ENCODE measurements around the gene SLC8A1. TPM values are rescaled to one million over a fixed set of nuclear protein-coding genes. Genes with fewer than 3 reads are reported as not detected.

Gene SLC8A1
- total and polyA plus RNA-seq, 10 of the 15 experiments (the other 5 are each of a cell fraction or from before 2014, with no cell fraction given) = under 0.01 to 1.2 (median 0.01) TPM; not detected in 3

DNA sequence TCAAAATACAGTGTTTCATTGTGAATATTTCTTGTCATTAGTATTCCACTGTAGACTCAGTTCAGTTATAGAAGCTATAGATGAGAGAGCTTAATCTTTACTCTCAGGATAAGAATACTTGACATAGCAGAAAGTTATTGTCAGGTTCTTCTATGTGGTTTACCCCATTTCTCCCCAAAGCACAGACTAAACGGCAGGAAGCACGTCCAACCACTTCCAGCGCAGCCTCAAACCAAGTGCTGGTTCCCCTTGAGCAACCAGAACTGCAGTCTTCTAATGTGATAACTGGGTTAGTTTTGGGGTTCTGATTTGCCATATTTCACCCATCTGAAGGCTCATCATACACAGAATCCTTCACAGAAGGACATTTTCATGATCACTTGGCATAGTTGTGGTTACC is 324.7 kb downstream of the SLC8A1 start:
- no peak overlapping the region for H3K4me2 ChIP-seq (ENCODE audit: control insufficient read depth, insufficient read depth)
- DNase-seq (ENCODE audit: low read depth, low spot score) (no peak), ATAC-seq (no peak), FAIRE-seq (no peak)
- TF ChIP-seq, protein P1, sequence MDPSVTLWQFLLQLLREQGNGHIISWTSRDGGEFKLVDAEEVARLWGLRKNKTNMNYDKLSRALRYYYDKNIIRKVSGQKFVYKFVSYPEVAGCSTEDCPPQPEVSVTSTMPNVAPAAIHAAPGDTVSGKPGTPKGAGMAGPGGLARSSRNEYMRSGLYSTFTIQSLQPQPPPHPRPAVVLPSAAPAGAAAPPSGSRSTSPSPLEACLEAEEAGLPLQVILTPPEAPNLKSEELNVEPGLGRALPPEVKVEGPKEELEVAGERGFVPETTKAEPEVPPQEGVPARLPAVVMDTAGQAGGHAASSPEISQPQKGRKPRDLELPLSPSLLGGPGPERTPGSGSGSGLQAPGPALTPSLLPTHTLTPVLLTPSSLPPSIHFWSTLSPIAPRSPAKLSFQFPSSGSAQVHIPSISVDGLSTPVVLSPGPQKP (IDR thresholded peaks at IDR 0.05; ENCODE audit: low read depth, low read length) = no peak
- no peaks in the 10 kb centered on the region; a peak in 1 of 4 replicates for H3K27me3 ChIP-seq (replicated peaks in 1 of 2; ENCODE audit: control insufficient read depth in 2 of 2, insufficient read depth in 2 of 2, low read length in 1 of 2)
- ChIA-PET SMC1A (ENCODE audit: uncharacterized antibody, unreplicated experiment) (interaction anchor here (1.2 kb wide), 1 partner anchor 9 kb away, joined by 3 read pairs; no protein-coding TSS in a partner anchor), CTCF (no interaction called here), RAD21 (ENCODE audit: unreplicated experiment) (no interaction called here), POLR2A (no interaction called here)
- no peak overlapping the region for H3K4me3 ChIP-seq
- in situ Hi-C loops (cut with MboI) (no loop called here), intact Hi-C loops (cut with micrococcal nuclease; ENCODE audit: unreplicated experiment) (no loop called here)
- no peaks in the 10 kb centered on the region for H3K79me2 ChIP-seq (ENCODE audit: control insufficient read depth, insufficient read depth, low read length)
- 29% methylated on average over 3 of the region's 3 CpGs for WGBS (ENCODE audit: insufficient coverage, insufficient replicate concordance, low lambda C conversion rate, missing lambda C conversion rate)
- H3K9ac ChIP-seq (ENCODE audit: control insufficient read depth, insufficient read depth, low read length) = no peak overlapping the region
- H4K20me1 ChIP-seq (ENCODE audit: control insufficient read depth, insufficient read depth) = no peaks in the 10 kb centered on the region
- H3K36me3 ChIP-seq (ENCODE audit: control insufficient read depth in 2 of 2, insufficient read depth in 2 of 2, low read length in 1 of 2) = no peaks in the 10 kb centered on the region
- H3K27ac ChIP-seq (ENCODE audit: control insufficient read depth, insufficient read depth) = no peak overlapping the region
- BruUV-seq (replicated peaks) = no TSS peak
- no peaks in the 10 kb centered on the region for H3K9me3 ChIP-seq (replicated peaks; ENCODE audit: control insufficient read depth, insufficient read depth, low read length)
- no peaks in the 10 kb centered on the region for H3K4me1 ChIP-seq (ENCODE audit: control insufficient read depth, insufficient read depth, low read length)
- no peak overlapping the region for H2AFZ ChIP-seq (ENCODE audit: control insufficient read depth, low read depth, low read length)

DNA sequence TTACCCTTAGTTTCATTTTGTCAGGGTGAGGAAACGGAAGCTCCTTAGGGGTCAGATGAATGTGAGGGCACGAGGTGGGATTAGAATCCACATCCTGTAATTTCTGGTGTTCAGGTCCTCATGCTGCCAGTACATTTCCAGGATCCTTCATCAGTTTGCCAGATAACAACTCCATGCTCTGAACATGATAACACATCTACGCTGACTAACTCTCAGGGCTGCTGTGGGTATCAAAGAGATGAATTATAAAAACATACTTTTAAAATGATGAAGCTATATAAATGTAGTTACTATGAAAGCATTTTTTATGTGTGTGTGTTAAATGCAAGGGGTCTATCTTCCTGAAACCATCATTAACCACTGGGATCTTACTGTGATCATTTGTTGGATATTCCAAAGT is 325.9 kb downstream of the SLC8A1 start:
- BruUV-seq (replicated peaks) = no TSS peak
- Histone ChIP-seq H3K27me3 (replicated peaks in 1 of 2; ENCODE audit: control insufficient read depth in 2 of 2, insufficient read depth in 2 of 2, low read length in 1 of 2) (no peaks in the 10 kb centered on the region; a peak in 1 of 4 replicates), H3K27ac (ENCODE audit: control insufficient read depth, insufficient read depth) (no peak overlapping the region), H2AFZ (ENCODE audit: control insufficient read depth, low read depth, low read length) (no peak overlapping the region), H3K4me2 (ENCODE audit: control insufficient read depth, insufficient read depth) (no peak overlapping the region), H3K36me3 (ENCODE audit: control insufficient read depth in 2 of 2, insufficient read depth in 2 of 2, low read length in 1 of 2) (no peaks in the 10 kb centered on the region), H3K4me1 (ENCODE audit: control insufficient read depth, insufficient read depth, low read length) (no peaks in the 10 kb centered on the region), H3K4me3 (no peak overlapping the region), H3K9me3 (replicated peaks; ENCODE audit: control insufficient read depth, insufficient read depth, low read length) (no peaks in the 10 kb centered on the region), H3K79me2 (ENCODE audit: control insufficient read depth, insufficient read depth, low read length) (no peaks in the 10 kb centered on the region), H3K9ac (ENCODE audit: control insufficient read depth, insufficient read depth, low read length) (no peak overlapping the region), H4K20me1 (ENCODE audit: control insufficient read depth, insufficient read depth) (no peaks in the 10 kb centered on the region)
- no peak for FAIRE-seq
- no peak for ATAC-seq
- ChIA-PET RAD21 (ENCODE audit: unreplicated experiment) (no interaction called here), SMC1A (ENCODE audit: uncharacterized antibody, unreplicated experiment) (interaction anchor here (0.7 kb wide), 1 partner anchor 145 kb away, joined by 4 read pairs; no protein-coding TSS in a partner anchor), POLR2A (no interaction called here), CTCF (interaction anchor here (0.8 kb wide), 1 partner anchor 12 kb away, joined by 3 read pairs; no protein-coding TSS in a partner anchor)
- intact Hi-C loops (cut with micrococcal nuclease; ENCODE audit: unreplicated experiment) = no loop called here
- in situ Hi-C loops (cut with MboI) = no loop called here
- no peak for DNase-seq (ENCODE audit: low read depth, low spot score)
- WGBS (ENCODE audit: insufficient coverage, insufficient replicate concordance, low lambda C conversion rate, missing lambda C conversion rate) = 22% methylated on average over 3 of the region's 3 CpGs
- TF ChIP-seq ZZZ3 (IDR thresholded peaks at IDR 0.05; ENCODE audit: control insufficient read depth, insufficient read length, low read depth) (no peak), ZNF207 (IDR thresholded peaks at IDR 0.05; ENCODE audit: borderline replicate concordance) (no peak), SREBF2 (IDR thresholded peaks at IDR 0.05; ENCODE audit: low read length) (no peak), SPI1 (IDR thresholded peaks at IDR 0.05; ENCODE audit: borderline replicate concordance, insufficient read depth, low read depth, low read length) (no peak), RB1 (IDR thresholded peaks at IDR 0.05; ENCODE audit: borderline replicate concordance) (no peak), HDAC6 (IDR thresholded peaks at IDR 0.05; ENCODE audit: unreplicated experiment) (no peak), BMI1 (IDR thresholded peaks at IDR 0.05; ENCODE audit: borderline replicate concordance) (no peak), SIX5 (IDR thresholded peaks at IDR 0.05; ENCODE audit: low read depth, low read length, severe bottlenecking) (no peak), FOS (IDR thresholded peaks at IDR 0.05; ENCODE audit: borderline replicate concordance, extremely low read depth, insufficient read length) (no peak), NR2C2 (IDR thresholded peaks at IDR 0.05; ENCODE audit: borderline replicate concordance, control insufficient read depth, insufficient read length, low read depth) (no peak), EGR1 (IDR thresholded peaks at IDR 0.05; ENCODE audit: borderline replicate concordance in 1 of 2, low read depth in 2 of 2, low read length in 2 of 2) (no peak)
- TF ChIP-seq, protein P2, sequence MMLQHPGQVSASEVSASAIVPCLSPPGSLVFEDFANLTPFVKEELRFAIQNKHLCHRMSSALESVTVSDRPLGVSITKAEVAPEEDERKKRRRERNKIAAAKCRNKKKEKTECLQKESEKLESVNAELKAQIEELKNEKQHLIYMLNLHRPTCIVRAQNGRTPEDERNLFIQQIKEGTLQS (IDR thresholded peaks at IDR 0.05; ENCODE audit: borderline replicate concordance, extremely low read depth, low read depth, low read length) = no peak
- TF ChIP-seq, protein P3, sequence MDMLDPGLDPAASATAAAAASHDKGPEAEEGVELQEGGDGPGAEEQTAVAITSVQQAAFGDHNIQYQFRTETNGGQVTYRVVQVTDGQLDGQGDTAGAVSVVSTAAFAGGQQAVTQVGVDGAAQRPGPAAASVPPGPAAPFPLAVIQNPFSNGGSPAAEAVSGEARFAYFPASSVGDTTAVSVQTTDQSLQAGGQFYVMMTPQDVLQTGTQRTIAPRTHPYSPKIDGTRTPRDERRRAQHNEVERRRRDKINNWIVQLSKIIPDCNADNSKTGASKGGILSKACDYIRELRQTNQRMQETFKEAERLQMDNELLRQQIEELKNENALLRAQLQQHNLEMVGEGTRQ (IDR thresholded peaks at IDR 0.05; ENCODE audit: borderline replicate concordance, low read depth, low read length) = no peak

Measured in GM12878 (cell line).